Measurements from ENCODE around the gene ZNF638. TPM values are rescaled to one million over a fixed set of nuclear protein-coding genes. Genes with fewer than 3 reads are reported as not detected.
A peak's percentile ranks its signal among the peaks of the same experiment; 100 is the strongest.

The ZNF638 gene
- total RNA-seq, 1 donor from 2014 or later: 91.7 TPM

DNA sequence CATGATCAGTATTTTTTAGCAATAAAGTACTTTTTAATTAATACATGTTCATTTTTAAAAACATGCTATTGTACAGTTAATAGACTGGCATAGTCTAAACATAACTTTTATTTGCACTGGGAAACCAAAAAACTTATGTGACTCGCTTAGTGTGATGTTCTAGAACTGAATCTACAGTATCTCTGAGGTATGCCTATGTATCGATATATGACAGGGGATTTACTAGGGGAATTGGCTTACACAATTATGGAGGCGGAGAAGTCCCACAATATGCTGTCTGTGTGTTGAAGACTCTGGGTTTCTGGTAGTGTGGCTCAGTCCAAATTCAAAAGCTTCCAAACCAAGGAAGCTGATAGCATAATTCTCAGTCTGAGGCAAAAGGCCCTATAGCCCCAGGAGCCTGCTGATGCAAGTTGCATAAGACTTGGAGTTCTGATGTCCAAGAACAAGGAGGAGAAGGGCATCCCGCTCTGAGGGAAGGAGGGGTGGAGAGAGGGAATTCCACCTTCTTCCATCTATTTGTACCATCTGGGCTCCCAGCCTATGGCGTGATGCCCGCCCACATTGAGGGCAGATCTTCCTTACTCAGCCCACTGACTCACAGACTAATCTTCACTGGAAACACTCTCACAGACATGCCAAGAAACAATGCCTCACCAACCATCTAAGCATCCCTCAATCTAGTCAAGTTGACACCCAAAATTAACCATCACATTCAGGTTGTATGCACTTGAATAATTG, 27.5 kb downstream of the ZNF638 start:
- H3K27ac ChIP-seq (ENCODE audit: low read depth, low read length): no peak overlapping the region
- no peak overlapping the region for H3K27ac Mint-ChIP-seq (ENCODE audit: unreplicated experiment)
- no peaks in the 10 kb centered on the region for H3K9me3 ChIP-seq (ENCODE audit: insufficient read depth, low read depth, low read length)
- peaks cover 87% of the 10 kb centered on the region for H3K79me2 ChIP-seq (ENCODE audit: insufficient read depth, low read length)
- FAIRE-seq (no peak), DNase-seq (ENCODE audit: low read depth) (peak; percentile 83)
- H3K4me3 ChIP-seq (ENCODE audit: insufficient read depth, low read depth, low read length): no peak overlapping the region
- H4K20me1 ChIP-seq (ENCODE audit: insufficient read depth, low read length): peaks cover 85% of the 10 kb centered on the region
- no peaks in the 10 kb centered on the region for H3K27me3 ChIP-seq (ENCODE audit: insufficient read depth, low read length)
- H2AFZ ChIP-seq (ENCODE audit: low read depth, low read length): no peak overlapping the region
- H3K9ac ChIP-seq (ENCODE audit: low read length): no peak overlapping the region
- no peaks in the 10 kb centered on the region for H3K27me3 Mint-ChIP-seq (ENCODE audit: low read depth, unreplicated experiment)
- H3K4me1 ChIP-seq (ENCODE audit: insufficient read depth, low read length): no peaks in the 10 kb centered on the region
- peaks cover 8% of the 10 kb centered on the region for H3K4me1 Mint-ChIP-seq (ENCODE audit: low read depth, unreplicated experiment)
- no peak overlapping the region for H3K4me3 Mint-ChIP-seq (ENCODE audit: unreplicated experiment)
- TF ChIP-seq EZH2 (IDR thresholded peaks at IDR 0.05; ENCODE audit: insufficient read depth, low read length): no peak
- TF ChIP-seq, protein P1, sequence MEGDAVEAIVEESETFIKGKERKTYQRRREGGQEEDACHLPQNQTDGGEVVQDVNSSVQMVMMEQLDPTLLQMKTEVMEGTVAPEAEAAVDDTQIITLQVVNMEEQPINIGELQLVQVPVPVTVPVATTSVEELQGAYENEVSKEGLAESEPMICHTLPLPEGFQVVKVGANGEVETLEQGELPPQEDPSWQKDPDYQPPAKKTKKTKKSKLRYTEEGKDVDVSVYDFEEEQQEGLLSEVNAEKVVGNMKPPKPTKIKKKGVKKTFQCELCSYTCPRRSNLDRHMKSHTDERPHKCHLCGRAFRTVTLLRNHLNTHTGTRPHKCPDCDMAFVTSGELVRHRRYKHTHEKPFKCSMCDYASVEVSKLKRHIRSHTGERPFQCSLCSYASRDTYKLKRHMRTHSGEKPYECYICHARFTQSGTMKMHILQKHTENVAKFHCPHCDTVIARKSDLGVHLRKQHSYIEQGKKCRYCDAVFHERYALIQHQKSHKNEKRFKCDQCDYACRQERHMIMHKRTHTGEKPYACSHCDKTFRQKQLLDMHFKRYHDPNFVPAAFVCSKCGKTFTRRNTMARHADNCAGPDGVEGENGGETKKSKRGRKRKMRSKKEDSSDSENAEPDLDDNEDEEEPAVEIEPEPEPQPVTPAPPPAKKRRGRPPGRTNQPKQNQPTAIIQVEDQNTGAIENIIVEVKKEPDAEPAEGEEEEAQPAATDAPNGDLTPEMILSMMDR (IDR thresholded peaks at IDR 0.05; ENCODE audit: insufficient read depth, low read depth, low read length): no peak
- H3K4me2 ChIP-seq (ENCODE audit: low read length): no peak overlapping the region
- H3K36me3 ChIP-seq (ENCODE audit: insufficient read depth, low read length): peaks cover 40% of the 10 kb centered on the region
- no peaks in the 10 kb centered on the region for H3K9me3 Mint-ChIP-seq (ENCODE audit: unreplicated experiment)
- peaks cover 8% of the 10 kb centered on the region for H3K36me3 Mint-ChIP-seq (ENCODE audit: low read depth, unreplicated experiment)

DNA sequence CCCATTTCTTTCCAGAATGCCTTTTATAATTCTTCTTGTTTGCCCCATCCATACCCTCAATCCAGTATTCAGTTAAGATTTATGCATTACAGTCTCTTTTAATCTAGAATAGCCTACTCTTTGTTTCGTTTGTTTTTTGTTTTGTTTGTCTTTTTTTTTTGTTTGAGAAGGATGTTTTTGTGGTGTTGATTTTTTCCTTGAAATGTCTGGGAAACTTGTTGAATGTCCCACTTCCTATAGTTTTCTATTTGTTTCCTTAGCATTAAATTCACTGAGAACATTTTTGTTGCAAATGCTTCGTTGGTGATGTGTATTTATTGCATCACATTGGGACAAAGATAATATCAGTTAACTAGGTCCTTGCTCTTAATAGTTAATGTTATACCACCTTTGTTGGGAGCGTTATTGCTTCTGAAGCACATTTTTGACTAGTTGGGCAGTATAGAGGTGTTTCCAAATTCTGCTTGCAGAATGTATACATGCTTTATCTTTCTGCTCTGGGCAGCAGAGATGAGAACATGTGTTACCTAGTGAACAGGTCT, 28.9 kb downstream of the ZNF638 start:
- no peak overlapping the region for H3K4me3 ChIP-seq (ENCODE audit: insufficient read depth, low read depth, low read length)
- H3K27me3 Mint-ChIP-seq (ENCODE audit: low read depth, unreplicated experiment): no peaks in the 10 kb centered on the region
- peaks cover 76% of the 10 kb centered on the region for H3K79me2 ChIP-seq (ENCODE audit: insufficient read depth, low read length)
- peaks cover 8% of the 10 kb centered on the region for H3K36me3 Mint-ChIP-seq (ENCODE audit: low read depth, unreplicated experiment)
- H3K9ac ChIP-seq (ENCODE audit: low read length): no peak overlapping the region
- H3K27ac Mint-ChIP-seq (ENCODE audit: unreplicated experiment): peak overlapping the region; percentile 43
- H2AFZ ChIP-seq (ENCODE audit: low read depth, low read length): no peak overlapping the region
- no peak overlapping the region for H3K4me3 Mint-ChIP-seq (ENCODE audit: unreplicated experiment)
- H3K4me1 ChIP-seq (ENCODE audit: insufficient read depth, low read length): no peaks in the 10 kb centered on the region
- H3K9me3 Mint-ChIP-seq (ENCODE audit: unreplicated experiment): no peaks in the 10 kb centered on the region
- peaks cover 73% of the 10 kb centered on the region for H4K20me1 ChIP-seq (ENCODE audit: insufficient read depth, low read length)
- H3K27ac ChIP-seq (ENCODE audit: low read depth, low read length): no peak overlapping the region
- H3K4me2 ChIP-seq (ENCODE audit: low read length): no peak overlapping the region
- peaks cover 48% of the 10 kb centered on the region for H3K36me3 ChIP-seq (ENCODE audit: insufficient read depth, low read length)
- DNase-seq (ENCODE audit: low read depth) (no peak), FAIRE-seq (no peak)
- H3K27me3 ChIP-seq (ENCODE audit: insufficient read depth, low read length): no peaks in the 10 kb centered on the region
- no peak for TF ChIP-seq EZH2 (IDR thresholded peaks at IDR 0.05; ENCODE audit: insufficient read depth, low read length)
- TF ChIP-seq, protein P1 (IDR thresholded peaks at IDR 0.05; ENCODE audit: insufficient read depth, low read depth, low read length): no peak
- H3K9me3 ChIP-seq (ENCODE audit: insufficient read depth, low read depth, low read length): no peaks in the 10 kb centered on the region
- peaks cover 8% of the 10 kb centered on the region for H3K4me1 Mint-ChIP-seq (ENCODE audit: low read depth, unreplicated experiment)

DNA sequence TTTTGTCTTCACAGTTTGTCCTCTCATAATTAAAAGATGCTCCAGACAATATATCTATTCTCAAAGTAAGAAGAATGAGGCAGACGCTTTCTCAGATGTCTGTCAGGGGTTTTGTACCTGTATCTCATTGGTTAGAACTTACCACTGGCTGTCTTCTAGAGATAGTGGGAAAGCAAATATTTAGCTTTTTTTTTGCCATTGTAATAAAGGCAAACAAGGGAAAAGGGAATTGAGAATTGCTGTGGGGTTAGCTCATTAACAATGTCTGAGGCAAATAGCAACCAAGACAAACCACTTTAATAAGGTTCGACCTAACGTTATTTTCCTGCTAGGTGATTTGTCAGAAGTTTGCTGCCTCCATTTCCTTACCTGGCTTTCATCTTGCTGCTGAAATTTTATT, 30.0 kb downstream of the ZNF638 start:
- H3K27me3 Mint-ChIP-seq (ENCODE audit: low read depth, unreplicated experiment): no peaks in the 10 kb centered on the region
- FAIRE-seq (no peak), DNase-seq (ENCODE audit: low read depth) (no peak)
- H3K27me3 ChIP-seq (ENCODE audit: insufficient read depth, low read length): no peaks in the 10 kb centered on the region
- no peaks in the 10 kb centered on the region for H3K9me3 ChIP-seq (ENCODE audit: insufficient read depth, low read depth, low read length)
- no peak overlapping the region for H3K4me2 ChIP-seq (ENCODE audit: low read length)
- peaks cover 64% of the 10 kb centered on the region for H4K20me1 ChIP-seq (ENCODE audit: insufficient read depth, low read length)
- peaks cover 45% of the 10 kb centered on the region for H3K36me3 ChIP-seq (ENCODE audit: insufficient read depth, low read length)
- TF ChIP-seq, protein P1 (IDR thresholded peaks at IDR 0.05; ENCODE audit: insufficient read depth, low read depth, low read length): no peak
- no peak for TF ChIP-seq EZH2 (IDR thresholded peaks at IDR 0.05; ENCODE audit: insufficient read depth, low read length)
- H3K4me1 ChIP-seq (ENCODE audit: insufficient read depth, low read length): no peaks in the 10 kb centered on the region
- H3K4me3 ChIP-seq (ENCODE audit: insufficient read depth, low read depth, low read length): no peak overlapping the region
- H2AFZ ChIP-seq (ENCODE audit: low read depth, low read length): no peak overlapping the region
- H3K9ac ChIP-seq (ENCODE audit: low read length): no peak overlapping the region
- H3K4me1 Mint-ChIP-seq (ENCODE audit: low read depth, unreplicated experiment): peaks cover 8% of the 10 kb centered on the region
- peaks cover 8% of the 10 kb centered on the region for H3K36me3 Mint-ChIP-seq (ENCODE audit: low read depth, unreplicated experiment)
- H3K79me2 ChIP-seq (ENCODE audit: insufficient read depth, low read length): peaks cover 65% of the 10 kb centered on the region
- H3K9me3 Mint-ChIP-seq (ENCODE audit: unreplicated experiment): no peaks in the 10 kb centered on the region
- no peak overlapping the region for H3K27ac Mint-ChIP-seq (ENCODE audit: unreplicated experiment)
- H3K27ac ChIP-seq (ENCODE audit: low read depth, low read length): no peak overlapping the region
- H3K4me3 Mint-ChIP-seq (ENCODE audit: unreplicated experiment): no peak overlapping the region
